22Rv1 (cell line): ENCODE results near the gene VARS1.

Source experiments
- ZFX ChIP-seq: fragments of 450-650 bp; IDR thresholded peaks from 2 replicates; pipeline ENCODE4 v1.6.1; 2017; ENCODE audit warnings: antibody characterized with exemption, borderline replicate concordance
- TF ChIP-seq, protein P1 (sequence below): fragments of 450-650 bp; IDR thresholded peaks from 2 replicates; pipeline ENCODE4 v1.5.1; 2017; ENCODE audit warnings: mild to moderate bottlenecking

DNA sequence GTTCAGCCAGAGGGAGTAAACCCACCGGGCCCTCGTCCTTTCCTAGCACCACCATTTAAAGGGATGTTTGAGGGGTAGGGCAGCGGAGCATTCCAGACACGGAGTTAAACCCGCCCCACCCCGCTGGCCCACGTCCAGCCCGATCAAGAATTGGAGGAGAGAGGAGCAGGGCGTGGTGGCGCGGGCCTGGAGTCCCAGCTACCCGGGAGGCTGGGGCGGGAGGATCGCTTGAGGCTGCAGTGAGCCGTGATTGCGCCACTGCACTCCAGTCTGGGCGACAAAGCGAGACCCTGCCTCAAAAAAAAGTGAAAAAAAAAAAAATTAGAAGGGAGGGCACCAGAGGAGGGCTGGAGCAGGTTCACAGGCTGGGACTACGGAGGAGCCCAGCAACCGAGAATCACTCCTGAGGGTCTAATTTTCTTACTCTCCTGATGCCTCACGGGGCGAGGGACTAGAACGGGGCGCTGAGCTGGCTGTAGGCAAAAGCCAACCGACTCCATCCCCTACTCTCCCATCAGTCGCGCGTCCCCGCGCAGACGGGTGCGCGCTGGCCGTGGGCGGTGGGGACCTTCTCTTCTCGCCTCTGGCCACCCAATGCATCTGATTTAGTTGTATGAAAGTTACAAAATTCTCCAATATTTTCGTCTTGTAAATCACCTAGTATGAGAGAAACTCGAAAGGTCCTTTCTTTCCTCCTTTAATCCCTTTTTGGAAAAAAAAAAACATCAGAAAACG, 25.9 kb upstream of the VARS1 start:
- TF ChIP-seq, protein P1, sequence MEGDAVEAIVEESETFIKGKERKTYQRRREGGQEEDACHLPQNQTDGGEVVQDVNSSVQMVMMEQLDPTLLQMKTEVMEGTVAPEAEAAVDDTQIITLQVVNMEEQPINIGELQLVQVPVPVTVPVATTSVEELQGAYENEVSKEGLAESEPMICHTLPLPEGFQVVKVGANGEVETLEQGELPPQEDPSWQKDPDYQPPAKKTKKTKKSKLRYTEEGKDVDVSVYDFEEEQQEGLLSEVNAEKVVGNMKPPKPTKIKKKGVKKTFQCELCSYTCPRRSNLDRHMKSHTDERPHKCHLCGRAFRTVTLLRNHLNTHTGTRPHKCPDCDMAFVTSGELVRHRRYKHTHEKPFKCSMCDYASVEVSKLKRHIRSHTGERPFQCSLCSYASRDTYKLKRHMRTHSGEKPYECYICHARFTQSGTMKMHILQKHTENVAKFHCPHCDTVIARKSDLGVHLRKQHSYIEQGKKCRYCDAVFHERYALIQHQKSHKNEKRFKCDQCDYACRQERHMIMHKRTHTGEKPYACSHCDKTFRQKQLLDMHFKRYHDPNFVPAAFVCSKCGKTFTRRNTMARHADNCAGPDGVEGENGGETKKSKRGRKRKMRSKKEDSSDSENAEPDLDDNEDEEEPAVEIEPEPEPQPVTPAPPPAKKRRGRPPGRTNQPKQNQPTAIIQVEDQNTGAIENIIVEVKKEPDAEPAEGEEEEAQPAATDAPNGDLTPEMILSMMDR: no peak
- no peak for TF ChIP-seq ZFX
